H1 (cell line): ENCODE measurements around the gene SLC26A8. TPM values are rescaled to one million over a fixed set of nuclear protein-coding genes. Genes with fewer than 3 reads are reported as not detected.

Experiments used
- CTCF ChIA-PET: fragments of 300-600 bp; sonication (Branson Sonifier 250); formaldehyde crosslinking; loops from one replicate; lab custom pipeline; 2021; ENCODE audit not compliant: partially characterized antibody; lab: Charles Lee
- POLR2A ChIA-PET: fragments of 300-600 bp; sonication (Branson Sonifier 250); formaldehyde crosslinking; loops from one replicate; lab custom pipeline; 2021; ENCODE audit warnings: inconsistent platforms; ENCODE audit not compliant: partially characterized antibody; lab: Charles Lee
- DNase-seq, 2 experiments: peaks; one replicate each; pipeline versions ENCODE4 v3.0.0 to v3.0.0-alpha.2; 2010 to 2022; ENCODE audit warnings: low spot score in 2 of 2, low read depth in 1 of 2, mixed read lengths in 1 of 2
- FAIRE-seq: peaks from 2 replicates; lab custom pipeline; 2011; peaks lifted over from hg19 to GRCh38; lab: Jason Lieb, UNC
- H2AFZ ChIP-seq: 2 replicates; pipeline ENCODE4 v1.8.1; 2012; ENCODE audit warnings: low read length, inconsistent platforms
- H2AK5ac ChIP-seq: 2 replicates; pipeline ENCODE4 v1.6.1; 2013; ENCODE audit warnings: low read depth, low read length
- H2BK120ac ChIP-seq: replicated peaks from 2 replicates; pipeline ENCODE3; 2013; ENCODE audit warnings: low read depth, low read length, inconsistent platforms
- H2BK12ac ChIP-seq: 2 replicates; pipeline ENCODE4 v1.6.1; 2013; ENCODE audit warnings: low read depth, low read length
- H2BK15ac ChIP-seq: 2 replicates; pipeline ENCODE4 v1.6.1; 2013; ENCODE audit warnings: low read length
- H2BK20ac ChIP-seq: 2 replicates; pipeline ENCODE4 v1.6.1; 2013; ENCODE audit warnings: low read length
- H2BK5ac ChIP-seq: 2 replicates; pipeline ENCODE4 v1.6.1; 2013; ENCODE audit warnings: low read depth, low read length
- H3K14ac ChIP-seq: 2 replicates; pipeline ENCODE4 v1.6.1; 2013; ENCODE audit warnings: inconsistent platforms; ENCODE audit not compliant: insufficient read length
- H3K18ac ChIP-seq: 2 replicates; pipeline ENCODE4 v1.6.1; 2013; ENCODE audit warnings: low read length; ENCODE audit errors: extremely low read depth
- H3K23ac ChIP-seq: 2 replicates; pipeline ENCODE4 v1.6.1; 2013; ENCODE audit warnings: inconsistent platforms; ENCODE audit not compliant: insufficient read length
- H3K23me2 ChIP-seq: 2 replicates; pipeline ENCODE4 v1.6.1; 2013; ENCODE audit warnings: low read depth, low read length
- H3K27ac ChIP-seq: 2 replicates; pipeline ENCODE4 v1.6.1; 2011; ENCODE audit warnings: low read depth, low read length, inconsistent platforms
- H3K27me3 ChIP-seq, 4 experiments: replicated peaks in 1 of 4; 1 replicate in 1 of 4; 2 replicates in 3 of 4; pipeline versions ENCODE4 v1.6.1 to v1.8.1; 2011 to 2013; ENCODE audit warnings: low read length in 3 of 4, mild to moderate bottlenecking in 3 of 4, inconsistent platforms in 2 of 4, mixed read lengths in 2 of 4, moderate library complexity in 1 of 4; ENCODE audit not compliant: control insufficient read depth in 3 of 4, insufficient read depth in 3 of 4; ENCODE audit errors: extremely low read depth in 1 of 4
- H3K36me3 ChIP-seq, 4 experiments: 2 replicates each; pipeline versions ENCODE4 v1.6.1 to v1.8.1; 2011 to 2013; ENCODE audit warnings: mild to moderate bottlenecking in 4 of 4, low read length in 3 of 4, moderate library complexity in 2 of 4, control low read depth in 1 of 4, inconsistent platforms in 1 of 4; ENCODE audit not compliant: insufficient read depth in 4 of 4, control insufficient read depth in 2 of 4
- H3K4ac ChIP-seq: replicated peaks from 2 replicates; pipeline ENCODE3; 2013; ENCODE audit warnings: low read length, low read depth, mixed read lengths, inconsistent platforms; ENCODE audit not compliant: insufficient read length
- H3K4me1 ChIP-seq, 4 experiments: replicated peaks in 1 of 4; 1 replicate in 1 of 4; 2 replicates in 3 of 4; pipeline versions ENCODE4 v1.6.1 to v1.8.1; 2011 to 2013; ENCODE audit warnings: low read length in 3 of 4, inconsistent platforms in 2 of 4, mixed read lengths in 1 of 4; ENCODE audit not compliant: insufficient read depth in 4 of 4, control insufficient read depth in 3 of 4
- H3K4me2 ChIP-seq, 2 experiments: 2 replicates each; pipeline versions ENCODE4 v1.6.1 to v1.8.1; 2011 to 2013; ENCODE audit warnings: low read depth in 2 of 2, low read length in 2 of 2, control low read depth in 1 of 2, inconsistent platforms in 1 of 2, mild to moderate bottlenecking in 1 of 2; ENCODE audit not compliant: insufficient read depth in 1 of 2
- H3K4me3 ChIP-seq, 4 experiments: fragments of 200-600, 300-600 bp in 1 of 4; sonication (generic), shearing (Covaris generic), sonication (Bioruptor Twin) in 1 of 4; 2 replicates each; pipeline versions ENCODE4 v1.5.1 to v1.8.1; 2011 to 2016; ENCODE audit warnings: low read length in 4 of 4, low read depth in 3 of 4, control low read depth in 2 of 4, inconsistent platforms in 2 of 4, mild to moderate bottlenecking in 2 of 4, mixed read lengths in 1 of 4, moderate library complexity in 1 of 4; ENCODE audit not compliant: insufficient read depth in 2 of 4; ENCODE audit errors: extremely low read depth in 1 of 4
- H3K56ac ChIP-seq: replicated peaks from 2 replicates; pipeline ENCODE3; 2013; ENCODE audit warnings: low read depth, mild to moderate bottlenecking, mixed read lengths, low read length, inconsistent platforms; ENCODE audit not compliant: insufficient read length
- H3K79me1 ChIP-seq: 2 replicates; pipeline ENCODE4 v1.6.1; 2013; ENCODE audit warnings: low read depth, low read length, control low read depth
- H3K79me2 ChIP-seq, 2 experiments: 2 replicates each; pipeline versions ENCODE4 v1.6.1 to v1.8.1; 2012 to 2013; ENCODE audit warnings: low read length in 2 of 2, mild to moderate bottlenecking in 2 of 2, inconsistent platforms in 1 of 2; ENCODE audit not compliant: insufficient read depth in 2 of 2, control insufficient read depth in 1 of 2
- H3K9ac ChIP-seq, 4 experiments: replicated peaks in 1 of 4; 1 replicate in 1 of 4; 2 replicates in 3 of 4; pipeline versions ENCODE4 v1.6.1 to v1.8.1; 2011 to 2013; ENCODE audit warnings: low read depth in 3 of 4, low read length in 3 of 4, control low read depth in 2 of 4, mild to moderate bottlenecking in 2 of 4, moderate library complexity in 2 of 4, inconsistent platforms in 1 of 4; ENCODE audit errors: extremely low read depth in 1 of 4
- H3K9me3 ChIP-seq, 2 experiments: 2 replicates each; pipeline versions ENCODE4 v1.6.1 to v1.8.1; 2012 to 2013; ENCODE audit warnings: mild to moderate bottlenecking in 2 of 2, moderate library complexity in 2 of 2, control low read depth in 1 of 2, inconsistent platforms in 1 of 2, low read depth in 1 of 2, low read length in 1 of 2, mixed read lengths in 1 of 2; ENCODE audit not compliant: insufficient read depth in 2 of 2
- H4K20me1 ChIP-seq, 2 experiments: replicated peaks in 1 of 2; 2 replicates each; pipeline versions ENCODE3 to v1.8.1; 2011 to 2013; ENCODE audit warnings: inconsistent platforms in 2 of 2, low read length in 2 of 2, mild to moderate bottlenecking in 1 of 2; ENCODE audit not compliant: insufficient read depth in 2 of 2, control insufficient read depth in 1 of 2
- H4K5ac ChIP-seq: 2 replicates; pipeline ENCODE4 v1.6.1; 2013; ENCODE audit warnings: low read length, low read depth, mixed read lengths, inconsistent platforms; ENCODE audit not compliant: insufficient read length
- H4K8ac ChIP-seq: 2 replicates; pipeline ENCODE4 v1.8.0; 2013; ENCODE audit warnings: mild to moderate bottlenecking, moderate library complexity, low read length, inconsistent platforms; ENCODE audit not compliant: insufficient read depth; ENCODE audit errors: extremely low read depth
- H4K91ac ChIP-seq: replicated peaks from 2 replicates; pipeline ENCODE3; 2013; ENCODE audit warnings: low read length, mixed read lengths, inconsistent platforms; ENCODE audit not compliant: insufficient read length
- CREB1 ChIP-seq: IDR thresholded peaks from 2 replicates; pipeline ENCODE4 v1.6.1; 2012; ENCODE audit warnings: inconsistent platforms
- KDM1A ChIP-seq: fragments of 200-600, 300-600 bp; sonication (generic); IDR thresholded peaks from 2 replicates; pipeline ENCODE4 v1.7.1; 2016; ENCODE audit warnings: mild to moderate bottlenecking, low read length, borderline replicate concordance
- polyA plus RNA-seq, 7 experiments: library from polyadenylated mRNA; depleted of rRNA in 3 of 7; stranded (reverse) in 5 of 7; unstranded in 2 of 7; fragments of >200 nt in 5 of 7; fragments of 200-250 nt in 2 of 7; gene quantifications; 1 replicate in 5 of 7; 2 replicates in 1 of 7; 4 replicates in 1 of 7; pipeline versions ENCODE4 v1.2.1 to v1.2.3, GENCODE V29; 2011 to 2013; ENCODE audit warnings: missing spikeins in 2 of 7, mixed read lengths in 2 of 7
- total RNA-seq: library from RNA; stranded (reverse); fragmentation: NEBNext Ultra II Directional; extraction: Animal tissue kit (Norgen Biotek cat#: 25700); gene quantifications from 2 replicates; pipeline ENCODE4 v1.2.1, GENCODE V29; 2021

Gene SLC26A8
- total and polyA plus RNA-seq, 2 of the 8 experiments (the other 6 are each of a cell fraction or from before 2014, with no cell fraction given): 0.56 to 0.57 TPM

- H3K14ac ChIP-seq: no peak overlapping the region
- no peak overlapping the region for H3K23ac ChIP-seq
- TF ChIP-seq CREB1: no peak
- peak; percentile 71; the same call in 1 of the 2 replicates for TF ChIP-seq KDM1A
- TF ChIP-seq, all 59 proteins: peak for 1
- H3K56ac ChIP-seq: no peak overlapping the region
- H2AK5ac ChIP-seq: no peak overlapping the region
- no peaks in the 10 kb centered on the region for H3K4me1 ChIP-seq
- DNase-seq: no peak
- no peak overlapping the region for H2BK20ac ChIP-seq
- peaks cover 0 to 4% of the 10 kb centered on the region in 2 experiments for H4K20me1 ChIP-seq
- H4K5ac ChIP-seq: no peak overlapping the region
- no peak overlapping the region for H3K4ac ChIP-seq
- no peak overlapping the region for H3K18ac ChIP-seq
- no peaks in the 10 kb centered on the region for H3K9me3 ChIP-seq
- no peak overlapping the region for H2BK15ac ChIP-seq
- peaks cover 4% of the 10 kb centered on the region; the same call in 1 of the 2 replicates for H3K23me2 ChIP-seq
- H3K27me3 ChIP-seq: no peaks in the 10 kb centered on the region
- H3K4me3 ChIP-seq: no peak overlapping the region
- POLR2A ChIA-PET: no interaction called here
- H4K8ac ChIP-seq: no peak overlapping the region
- no peak overlapping the region for H2BK12ac ChIP-seq
- H3K4me2 ChIP-seq: no peak overlapping the region
- no peaks in the 10 kb centered on the region for H3K79me1 ChIP-seq
- H2BK5ac ChIP-seq: no peak overlapping the region
- FAIRE-seq: no peak
- H3K9ac ChIP-seq: no peak overlapping the region
- no peak overlapping the region for H3K27ac ChIP-seq
- H2AFZ ChIP-seq: no peak overlapping the region
- no peaks in the 10 kb centered on the region for H3K36me3 ChIP-seq
- H4K91ac ChIP-seq: no peak overlapping the region
- CTCF ChIA-PET: interaction anchor here (1.0 to 2.4 kb wide), 3 partner anchors 27 to 92 kb away, joined by 6 to 9 read pairs (median 7); no protein-coding TSS in a partner anchor
- H2BK120ac ChIP-seq: no peak overlapping the region
- H3K79me2 ChIP-seq: peaks cover 0 to 23% of the 10 kb centered on the region in 2 experiments; a peak in 2 of 4 replicates
These were observed 43.6 kb upstream of the SLC26A8 start for GRCh38 chr6:36068012-36068392.
